ENCODE results near the gene CCDC195.

DNA sequence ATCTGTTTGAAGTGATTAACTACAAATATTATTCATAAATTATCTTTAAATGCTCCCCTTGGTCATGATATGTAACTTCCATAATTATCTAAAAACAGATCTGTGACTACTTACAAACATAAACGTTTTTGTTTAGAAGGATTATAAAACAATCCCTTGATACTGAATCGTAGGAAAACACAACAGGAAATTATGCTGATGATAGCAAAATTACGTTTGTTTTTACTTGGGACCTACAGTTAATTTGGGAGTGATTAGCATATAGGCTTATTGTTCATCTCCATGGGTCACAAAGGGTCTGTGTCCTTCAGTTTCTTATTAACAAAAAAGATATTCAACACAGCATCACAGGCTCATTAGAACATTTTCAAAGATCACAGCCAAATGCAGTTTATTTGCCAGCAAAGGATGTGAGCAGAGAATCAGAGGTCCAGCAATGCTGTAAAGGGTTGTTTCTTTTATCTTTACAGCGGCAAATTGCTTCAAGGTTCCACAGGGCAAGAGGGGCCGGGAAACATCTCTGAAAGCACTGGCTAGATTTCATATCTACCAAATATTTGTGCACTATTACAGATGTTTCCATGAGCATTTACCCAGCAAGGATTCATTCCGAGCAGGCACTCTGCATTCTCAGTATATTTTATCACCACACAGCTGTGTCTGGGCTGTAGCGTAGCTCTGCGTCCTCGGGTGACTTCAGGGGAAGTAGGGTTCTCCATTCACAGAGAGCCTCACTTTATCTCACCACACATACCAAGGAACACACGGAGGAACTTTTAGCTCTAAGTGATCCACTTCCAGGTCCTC, 4.1 kb downstream of the CCDC195 start:
- TF ChIP-seq, protein P1, sequence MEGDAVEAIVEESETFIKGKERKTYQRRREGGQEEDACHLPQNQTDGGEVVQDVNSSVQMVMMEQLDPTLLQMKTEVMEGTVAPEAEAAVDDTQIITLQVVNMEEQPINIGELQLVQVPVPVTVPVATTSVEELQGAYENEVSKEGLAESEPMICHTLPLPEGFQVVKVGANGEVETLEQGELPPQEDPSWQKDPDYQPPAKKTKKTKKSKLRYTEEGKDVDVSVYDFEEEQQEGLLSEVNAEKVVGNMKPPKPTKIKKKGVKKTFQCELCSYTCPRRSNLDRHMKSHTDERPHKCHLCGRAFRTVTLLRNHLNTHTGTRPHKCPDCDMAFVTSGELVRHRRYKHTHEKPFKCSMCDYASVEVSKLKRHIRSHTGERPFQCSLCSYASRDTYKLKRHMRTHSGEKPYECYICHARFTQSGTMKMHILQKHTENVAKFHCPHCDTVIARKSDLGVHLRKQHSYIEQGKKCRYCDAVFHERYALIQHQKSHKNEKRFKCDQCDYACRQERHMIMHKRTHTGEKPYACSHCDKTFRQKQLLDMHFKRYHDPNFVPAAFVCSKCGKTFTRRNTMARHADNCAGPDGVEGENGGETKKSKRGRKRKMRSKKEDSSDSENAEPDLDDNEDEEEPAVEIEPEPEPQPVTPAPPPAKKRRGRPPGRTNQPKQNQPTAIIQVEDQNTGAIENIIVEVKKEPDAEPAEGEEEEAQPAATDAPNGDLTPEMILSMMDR (IDR thresholded peaks at IDR 0.05; ENCODE audit: poor library complexity): no peak
- TF ChIP-seq EZH2 (IDR thresholded peaks at IDR 0.05; ENCODE audit: borderline replicate concordance) (no peak), EZH2phosphoT487 (IDR thresholded peaks at IDR 0.05; ENCODE audit: low read depth, severe bottlenecking, unreplicated experiment) (no peak)

Measured in hepatocyte (in vitro differentiated cells).